NCI-H1105 (cell line): ENCODE data around the gene S100A7.
A peak's percentile ranks its signal among the peaks of the same experiment; 100 is the strongest.
"Not testable (repeated sequence)": the region's sequence is repeated elsewhere in the genome, so short reads cannot be mapped to it uniquely, and the experiment has no call there.

Experiments
- DNase-seq: peaks from one replicate; lab custom pipeline; 2025; lab: John Stamatoyannopoulos, UW

The S100A7 gene

DNA sequence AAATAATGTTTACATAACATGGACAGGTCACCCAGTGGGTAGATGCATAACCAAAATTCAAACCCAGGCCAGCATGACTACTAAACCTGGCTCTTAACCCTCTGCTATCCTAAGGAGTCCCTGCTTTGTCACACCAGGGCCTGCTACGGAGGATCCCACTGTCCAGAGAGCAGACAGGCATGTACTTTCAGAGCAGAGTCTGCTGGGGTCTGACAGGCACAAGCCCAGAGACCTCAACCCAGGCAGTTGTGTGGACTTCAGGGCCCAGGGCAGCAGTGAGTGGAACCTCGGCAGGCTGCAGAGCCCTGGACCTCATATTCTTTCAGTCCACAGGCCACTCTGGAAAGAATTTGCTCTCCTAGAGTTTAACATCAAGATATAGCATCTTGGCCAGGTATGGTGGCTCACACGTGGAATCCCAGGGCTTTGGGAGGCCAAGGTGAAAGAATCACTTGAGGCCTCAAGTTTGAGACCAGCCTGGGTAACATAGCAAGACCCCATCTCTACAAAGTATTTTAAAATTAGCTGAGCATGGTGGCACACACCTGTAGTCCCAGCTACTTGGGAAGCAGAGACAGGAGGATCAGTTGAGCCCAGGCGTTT is 16.1 kb upstream of the S100A7 start:
- no peak for DNase-seq

DNA sequence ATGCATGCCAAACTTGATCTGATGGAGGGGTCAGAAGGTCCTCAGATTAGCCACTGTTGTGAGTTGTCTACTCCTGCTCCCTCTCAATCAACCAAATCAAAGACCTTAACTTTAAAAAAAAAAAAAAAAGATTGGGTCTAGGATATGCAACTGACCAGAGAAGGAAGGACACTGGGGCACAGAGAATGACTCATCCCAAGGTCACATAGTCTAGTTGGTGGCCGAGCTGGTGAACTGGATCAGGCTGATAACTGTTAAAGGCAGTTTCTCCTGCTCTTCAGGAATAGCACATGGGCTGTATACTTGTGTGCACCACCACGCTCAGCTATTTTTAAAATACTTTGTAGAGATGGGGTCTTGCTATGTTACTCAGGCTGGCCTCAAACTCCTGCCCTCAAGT is 14.8 kb upstream of the S100A7 start:
- no peak for DNase-seq

DNA sequence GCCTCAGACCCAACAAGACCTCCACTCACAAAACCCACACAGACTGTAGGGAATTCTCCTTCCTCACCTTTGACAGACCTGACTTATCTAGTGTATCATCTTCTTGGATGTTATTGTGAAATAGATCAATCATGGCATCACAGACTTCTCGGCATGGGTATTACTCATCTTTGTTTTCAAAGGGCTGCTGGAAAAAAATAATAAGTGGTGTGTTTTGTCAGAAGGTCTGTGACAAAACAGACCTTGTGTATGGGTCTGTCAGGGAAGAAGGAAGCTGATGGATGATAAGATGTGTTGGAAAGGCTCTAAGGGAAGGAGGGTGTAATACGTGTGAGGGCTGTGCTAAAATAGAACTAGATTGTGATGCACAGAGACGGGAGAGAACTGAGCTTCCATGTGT is 13.9 kb upstream of the S100A7 start:
- DNase-seq, result no peak

GRCh38 chr1:153470707-153471106 is 10.3 kb upstream of the S100A7 start:
- DNase-seq, result no peak

GRCh38 chr1:153466908-153467307 is 6.5 kb upstream of the S100A7 start:
- no peak for DNase-seq

GRCh38 chr1:153465811-153466636 is 5.6 kb upstream of the S100A7 start:
- DNase-seq, result no peak

DNA sequence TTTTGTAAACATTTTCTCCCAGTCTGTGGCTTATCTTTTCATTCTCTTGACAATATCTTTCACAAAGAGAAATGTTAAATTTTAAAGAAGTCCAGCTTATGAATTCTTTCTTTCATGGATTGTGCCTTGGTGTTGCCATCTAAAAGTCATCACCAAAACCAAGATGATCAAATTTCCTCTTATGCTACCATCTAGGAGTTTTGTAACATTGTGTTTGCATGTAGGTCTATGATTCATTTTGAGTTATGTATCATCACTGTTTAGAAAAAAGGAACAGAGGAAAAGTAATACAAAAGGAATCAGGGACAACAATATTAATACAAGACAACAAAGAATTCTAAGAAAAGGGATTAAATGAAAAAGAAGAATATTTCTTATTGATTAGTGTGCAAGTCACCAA is 2.3 kb upstream of the S100A7 start:
- not testable (repeated sequence) for DNase-seq

- DNase-seq, result no peak
Measured at GRCh38 chr1:153459655-153460054, 796 bp downstream of the S100A7 start.

GRCh38 chr1:153456396-153456795 is 4.1 kb downstream of the S100A7 start:
- DNase-seq, result no peak

- not testable (repeated sequence) for DNase-seq
Measured at GRCh38 chr1:153448851-153449250, 11.6 kb downstream of the S100A7 start.

GRCh38 chr1:153447498-153448170 is 12.8 kb downstream of the S100A7 start:
- no peak for DNase-seq

GRCh38 chr1:153444078-153444477 is 16.4 kb downstream of the S100A7 start:
- DNase-seq, result no peak

DNA sequence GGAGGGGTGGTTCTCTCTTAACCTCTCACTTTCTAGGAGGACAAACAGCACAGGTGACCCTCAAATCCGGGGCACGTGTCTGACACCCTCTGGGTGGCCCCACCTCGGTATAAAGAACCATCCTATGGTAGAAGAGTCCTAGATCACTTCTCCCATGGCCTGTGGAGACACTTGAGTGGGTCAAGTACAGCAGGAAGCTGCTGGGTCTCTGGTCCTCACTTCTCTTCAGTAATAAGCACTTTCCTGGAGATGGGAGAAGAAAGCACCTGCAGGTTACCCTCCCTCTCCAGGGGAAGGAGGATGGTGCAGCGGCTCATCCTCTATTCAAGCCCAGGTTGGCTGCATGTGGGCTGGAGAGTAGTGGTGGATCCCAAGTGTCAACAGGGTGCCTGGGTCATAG is 17.0 kb downstream of the S100A7 start:
- no peak for DNase-seq

DNA sequence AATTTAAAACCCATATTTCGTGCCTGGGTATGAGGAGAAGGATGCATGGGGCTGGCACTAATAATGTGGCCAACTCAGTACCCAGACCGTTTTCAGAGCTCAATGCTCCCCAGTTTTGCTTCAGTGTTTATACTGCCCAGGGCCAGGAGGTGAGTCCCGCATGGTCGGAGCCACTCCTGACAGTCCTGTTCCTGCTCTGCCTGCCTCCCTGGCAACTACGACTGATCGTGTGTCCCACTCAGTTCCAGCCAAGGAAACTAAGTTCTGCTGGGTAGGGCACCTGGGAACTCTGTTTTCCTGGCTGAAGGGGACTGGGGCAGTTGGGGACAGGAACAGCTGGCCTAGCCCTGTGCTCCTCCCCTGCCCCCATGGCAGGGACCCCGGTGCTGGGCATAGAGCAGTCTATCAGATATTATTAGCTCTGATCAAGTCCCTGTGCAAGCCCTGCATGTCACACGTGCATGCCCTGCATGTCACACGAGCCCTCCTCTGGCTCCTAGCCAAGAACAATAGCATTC is 19.2 kb downstream of the S100A7 start:
- DNase-seq, result peak; percentile 54

DNA sequence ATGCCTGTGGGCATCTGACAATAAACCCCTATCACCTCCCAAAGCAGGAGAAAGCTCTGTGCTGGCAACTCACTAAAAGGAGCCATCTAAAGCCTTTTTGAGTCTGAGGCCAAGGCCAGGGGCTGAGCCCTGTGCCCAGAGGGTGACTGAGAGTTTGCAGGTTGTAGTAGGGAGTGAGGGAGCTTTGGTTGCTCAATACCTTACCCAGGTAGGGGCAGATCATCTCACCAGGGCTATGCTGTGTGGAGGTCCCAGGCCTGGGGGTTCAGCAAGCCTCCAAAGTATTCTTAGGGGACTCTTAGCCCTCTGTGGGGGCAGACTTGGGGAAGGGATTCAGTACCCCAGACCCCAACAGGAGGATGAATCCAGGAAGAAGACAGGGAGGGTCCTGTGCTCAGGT is 21.2 kb downstream of the S100A7 start:
- no peak for DNase-seq

- DNase-seq, result no peak
Measured at GRCh38 chr1:153438599-153438998, 21.9 kb downstream of the S100A7 start.

DNA sequence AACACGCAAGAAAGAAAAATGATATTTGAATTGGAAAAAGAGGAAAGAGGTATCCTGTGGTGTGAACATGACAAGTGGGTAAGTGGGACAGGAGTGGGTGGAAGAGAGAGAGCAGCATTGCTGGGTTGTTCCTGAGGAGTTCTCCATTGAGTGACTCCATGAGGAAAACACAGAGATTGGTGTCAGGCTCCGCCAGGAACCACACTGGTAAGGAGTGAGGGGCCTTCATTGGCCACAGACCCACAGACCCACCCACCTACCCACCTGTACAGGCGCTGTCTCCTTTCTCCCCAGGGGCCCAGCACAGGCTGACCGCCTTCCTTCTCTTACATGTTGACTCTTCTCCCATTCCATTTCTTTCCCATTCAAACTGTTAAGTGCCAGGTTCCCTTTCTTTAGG is 23.2 kb downstream of the S100A7 start:
- no peak for DNase-seq

- no peak for DNase-seq
Measured at GRCh38 chr1:153434746-153435455, 25.6 kb downstream of the S100A7 start.

- DNase-seq, result no peak
Measured at GRCh38 chr1:153432874-153433681, 27.4 kb downstream of the S100A7 start.

GRCh38 chr1:153431928-153432327 is 28.5 kb downstream of the S100A7 start:
- no peak for DNase-seq

GRCh38 chr1:153431427-153431826 is 29.0 kb downstream of the S100A7 start:
- DNase-seq, result no peak
